ENCODE data around the gene PRSS35. TPM values are rescaled to one million over a fixed set of nuclear protein-coding genes. Genes with fewer than 3 reads are reported as not detected.

PRSS35 gene
- total and polyA plus RNA-seq, 2 of the 13 experiments (the other 11 are each of a cell fraction or from before 2014, with no cell fraction given), result not detected

DNA sequence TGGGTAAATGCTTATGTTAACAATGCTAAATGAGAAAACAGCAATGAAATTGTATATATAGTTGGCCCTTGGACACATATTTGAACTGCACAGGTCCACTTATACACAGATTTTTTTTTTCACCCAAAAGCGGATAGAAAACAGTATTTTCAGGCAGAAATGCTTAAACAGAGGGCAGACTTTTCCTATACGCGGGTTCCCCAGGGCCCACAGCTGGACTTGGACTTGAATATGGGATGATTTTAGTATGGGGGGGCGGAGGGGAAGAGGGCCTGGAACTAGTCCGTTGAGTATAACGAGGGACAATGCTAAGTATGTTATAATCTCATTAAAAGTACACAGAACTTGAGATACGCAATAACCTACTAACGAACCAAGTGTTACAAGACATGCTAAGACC lies 1.1 kb upstream of the PRSS35 start:
- H3K27ac ChIP-seq (ENCODE audit: extremely low read length, insufficient read depth, low read length), result no peak overlapping the region
- intact Hi-C loops (cut with micrococcal nuclease; ENCODE audit: unreplicated experiment) (loop anchor here (1.0 to 10.0 kb wide), 3 partner anchors 289 to 1256 kb away; partner anchors contain the start of genes DOP1A and UBE3D), in situ Hi-C loops (cut with HindIII; ENCODE audit: extremely low pct_ligation_motif_present, low pct_unique_long_range_greater_than_20kb) (loop anchor here (5.0 to 25.0 kb wide), 4 partner anchors 94 to 1249 kb away; partner anchors contain the start of genes DOP1A and UBE3D)
- no peaks in the 10 kb centered on the region for H4K20me1 ChIP-seq (ENCODE audit: insufficient read depth, low read length)
- H2AFZ ChIP-seq (ENCODE audit: low read length), result no peak overlapping the region
- FAIRE-seq (no peak), DNase-seq (ENCODE audit: low spot score) (no peak), ATAC-seq (no peak)
- TF ChIP-seq ZNF652 (CRISPR knock-in tag; IDR thresholded peaks at IDR 0.05; ENCODE audit: borderline replicate concordance, low read depth) (no peak), SMAD1 (CRISPR knock-in tag; IDR thresholded peaks at IDR 0.05; ENCODE audit: borderline replicate concordance, low read depth) (no peak), ZFY (CRISPR knock-in tag; IDR thresholded peaks at IDR 0.05) (no peak), MYNN (CRISPR knock-in tag; IDR thresholded peaks at IDR 0.05; ENCODE audit: low read depth) (no peak)
- TF ChIP-seq, protein P1, sequence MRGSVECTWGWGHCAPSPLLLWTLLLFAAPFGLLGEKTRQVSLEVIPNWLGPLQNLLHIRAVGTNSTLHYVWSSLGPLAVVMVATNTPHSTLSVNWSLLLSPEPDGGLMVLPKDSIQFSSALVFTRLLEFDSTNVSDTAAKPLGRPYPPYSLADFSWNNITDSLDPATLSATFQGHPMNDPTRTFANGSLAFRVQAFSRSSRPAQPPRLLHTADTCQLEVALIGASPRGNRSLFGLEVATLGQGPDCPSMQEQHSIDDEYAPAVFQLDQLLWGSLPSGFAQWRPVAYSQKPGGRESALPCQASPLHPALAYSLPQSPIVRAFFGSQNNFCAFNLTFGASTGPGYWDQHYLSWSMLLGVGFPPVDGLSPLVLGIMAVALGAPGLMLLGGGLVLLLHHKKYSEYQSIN (CRISPR knock-in tag; IDR thresholded peaks at IDR 0.05; ENCODE audit: borderline replicate concordance), result no peak
- TF ChIP-seq, protein P2, sequence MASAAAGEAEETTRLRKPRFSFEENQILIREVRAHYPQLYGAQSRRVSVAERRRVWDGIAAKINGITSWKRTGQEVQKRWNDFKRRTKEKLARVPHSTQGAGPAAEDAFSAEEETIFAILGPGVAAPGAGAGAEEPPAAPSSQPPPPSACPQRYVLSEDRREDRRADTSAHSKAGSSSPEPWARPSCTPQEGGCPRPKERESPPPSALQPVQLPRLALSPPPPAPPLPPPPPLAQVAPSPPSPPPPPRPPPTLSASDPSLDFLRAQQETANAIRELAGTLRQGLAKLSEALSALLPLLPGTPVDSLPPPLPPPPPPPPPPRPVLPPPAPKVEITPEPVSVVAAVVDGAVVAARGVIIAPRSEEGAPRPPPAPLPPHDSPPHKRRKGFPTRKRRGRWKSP (CRISPR knock-in tag; IDR thresholded peaks at IDR 0.05), result no peak
- CTCF ChIA-PET (ENCODE audit: low intra/inter-chr PET ratio, low total read pairs), result interaction anchor here (1.3 to 3.4 kb wide), 2 partner anchors 94 to 289 kb away, joined by 5 to 14 read pairs; no protein-coding TSS in a partner anchor
- no peaks in the 10 kb centered on the region for H3K9me3 ChIP-seq (ENCODE audit: low read length)
- H3K36me3 ChIP-seq (replicated peaks in 1 of 2; ENCODE audit: control insufficient read depth in 1 of 2, insufficient read depth in 2 of 2, low read length in 2 of 2), result no peaks in the 10 kb centered on the region
- H3K4me1 ChIP-seq (ENCODE audit: insufficient read depth, low read length), result 0 out of 2 replicates have a peak, but pooled peaks cover 14% of the 10 kb centered on the region
- 55% methylated on average over 8 of the region's 8 CpGs for whole genome bisulfite sequencing (ENCODE audit: low lambda C conversion rate)
- no peak overlapping the region for H3K4me2 ChIP-seq (ENCODE audit: low read depth, low read length)
- POLR2A ChIA-PET, result no interaction called here
- H3K27me3 ChIP-seq (ENCODE audit: control insufficient read depth in 1 of 2, insufficient read depth in 2 of 2, low read length in 2 of 2), result peaks cover 0 to 14% of the 10 kb centered on the region in 2 experiments; a peak in 3 of 5 replicates
- no peak overlapping the region for H3K9ac ChIP-seq (ENCODE audit: insufficient read depth, low read depth, low read length)
- H3K4me3 ChIP-seq (replicated peaks in 1 of 3; ENCODE audit: insufficient read depth in 1 of 3, low read depth in 2 of 3, low read length in 3 of 3), result no peak overlapping the region
- H3K79me2 ChIP-seq (ENCODE audit: insufficient read depth, low read length), result no peaks in the 10 kb centered on the region
- BruUV-seq (replicated peaks), result no TSS peak

Data from HepG2 (cell line).